ENCODE results near the gene TRPV3.

GRCh38 chr17:3549610-3550162 lies 7.9 kb downstream of the TRPV3 start:
- no peak for TF ChIP-seq ZNF274 (IDR thresholded peaks at IDR 0.05; ENCODE audit: low read depth, low read length)
- TF ChIP-seq YY1 (IDR thresholded peaks at IDR 0.05; ENCODE audit: insufficient read depth, insufficient read length) = no peak

Measured in NT2/D1 (cell line).